K562 (cell line): ENCODE results near the gene RPS2. TPM values are rescaled to one million over a fixed set of nuclear protein-coding genes. Genes with fewer than 3 reads are reported as not detected.

Source experiments
- FIP1L1 ChIP-seq: fragments of 200-400 bp; formaldehyde crosslinking; IDR thresholded peaks from 2 replicates; pipeline ENCODE4 v1.6.1; 2018; ENCODE audit warnings: mild to moderate bottlenecking, low read depth, low read length; ENCODE audit not compliant: poor library complexity, severe bottlenecking
- HEY1 ChIP-seq: fragments of 250-450 bp; sonication (Bioruptor Pico); IDR thresholded peaks from 2 replicates; pipeline ENCODE4 v1.5.0; 2020; ENCODE audit warnings: mild to moderate bottlenecking, moderate library complexity, borderline replicate concordance
- KLF1 ChIP-seq: fragments of 450-650 bp; IDR thresholded peaks from 2 replicates; pipeline ENCODE4 v1.6.1; 2016; ENCODE audit warnings: missing genetic modification characterization, missing compliant biosample characterization
- SMAD1 ChIP-seq: fragments of 150-350 bp; IDR thresholded peaks from 2 replicates; pipeline ENCODE4 v1.6.1; 2014; ENCODE audit warnings: low read length, low read depth; ENCODE audit not compliant: partially characterized antibody
- THRAP3 ChIP-seq: fragments of 450-650 bp; IDR thresholded peaks from 2 replicates; pipeline ENCODE4 v1.6.1; 2016; ENCODE audit warnings: mild to moderate bottlenecking, inconsistent platforms, borderline replicate concordance
- XRCC4 ChIP-seq: IDR thresholded peaks from one replicate; pipeline ENCODE4 v1.6.1; 2011; ENCODE audit not compliant: insufficient read depth, insufficient read length; ENCODE audit errors: extremely low read depth
- YBX1 ChIP-seq: fragments of 450-650 bp; IDR thresholded peaks from 2 replicates; pipeline ENCODE4 v1.7.1; 2016; ENCODE audit warnings: mild to moderate bottlenecking
- ZEB2 ChIP-seq: fragments of 450-650 bp; IDR thresholded peaks from 2 replicates; pipeline ENCODE4 v1.6.1; 2016
- ZKSCAN1 ChIP-seq: fragments of 150-350 bp; IDR thresholded peaks from 2 replicates; pipeline ENCODE4 v1.6.1; 2016; ENCODE audit warnings: low read depth, low read length
- ZNF263 ChIP-seq: sonication (generic); formaldehyde crosslinking; IDR thresholded peaks from 2 replicates; pipeline ENCODE4 v1.8.0; 2022; ENCODE audit warnings: mild to moderate bottlenecking, missing genetic modification reagents, borderline replicate concordance
- ZNF445 ChIP-seq: fragments of 250-450 bp; sonication (Bioruptor Pico); IDR thresholded peaks from 2 replicates; pipeline ENCODE4 v1.4.0; 2020; ENCODE audit warnings: low read depth, mild to moderate bottlenecking, moderate library complexity
- polyA plus RNA-seq, 8 experiments: library from polyadenylated mRNA; depleted of rRNA in 4 of 8; stranded (reverse) in 5 of 8; unstranded in 3 of 8; fragments of >200 nt; fragmentation: Nextera tagmentation in 2 of 8; fragmentation: Illumina TruSeq in 1 of 8; extraction: Ambion mirVana in 2 of 8; extraction: Trizol in 1 of 8; gene quantifications; 2 replicates each; pipeline versions ENCODE4 v1.2.1 to v1.2.3, GENCODE V29; 2011 to 2014; ENCODE audit warnings: inconsistent platforms in 1 of 8, missing spikeins in 1 of 8
- total RNA-seq, 7 experiments: library from RNA; depleted of rRNA in 6 of 7; stranded (reverse); fragments of >200 nt in 6 of 7; fragmentation: Illumina TruSeq in 2 of 7; extraction: Trizol in 2 of 7; gene quantifications; 2 replicates each; pipeline versions ENCODE4 v1.2.1 to v1.2.3, GENCODE V29; 2011 to 2021; ENCODE audit warnings: low replicate concordance in 1 of 7
- TF ChIP-seq, protein P1 (sequence below), 3 experiments: IDR thresholded peaks in 2 of 3; conservative IDR thresholded peaks in 1 of 3; 2 replicates each; pipeline ENCODE4 v1.5.1; 2011 to 2012; ENCODE audit warnings: low read length in 3 of 3, mild to moderate bottlenecking in 3 of 3, control low read depth in 2 of 3, improper control_type of control experiment in 1 of 3, inconsistent platforms in 1 of 3, low read depth in 1 of 3, mixed read lengths in 1 of 3, moderate library complexity in 1 of 3; ENCODE audit not compliant: insufficient read depth in 2 of 3
- TF ChIP-seq, protein P2 (sequence below): fragments of 450-650 bp; conservative IDR thresholded peaks from 2 replicates; pipeline ENCODE4 v1.6.1; 2016; ENCODE audit warnings: missing genetic modification characterization, low read depth, mild to moderate bottlenecking, control low read depth, missing compliant biosample characterization
- TF ChIP-seq, protein P3 (sequence below): fragments of 450-650 bp; IDR thresholded peaks from 2 replicates; pipeline ENCODE4 v1.6.1; 2016; ENCODE audit warnings: mild to moderate bottlenecking, moderate library complexity

RPS2 gene
- total and polyA plus RNA-seq, 9 of the 15 experiments (the other 6 are each of a cell fraction or from before 2014, with no cell fraction given): 834 to 4,794 (median 3,793) TPM

DNA sequence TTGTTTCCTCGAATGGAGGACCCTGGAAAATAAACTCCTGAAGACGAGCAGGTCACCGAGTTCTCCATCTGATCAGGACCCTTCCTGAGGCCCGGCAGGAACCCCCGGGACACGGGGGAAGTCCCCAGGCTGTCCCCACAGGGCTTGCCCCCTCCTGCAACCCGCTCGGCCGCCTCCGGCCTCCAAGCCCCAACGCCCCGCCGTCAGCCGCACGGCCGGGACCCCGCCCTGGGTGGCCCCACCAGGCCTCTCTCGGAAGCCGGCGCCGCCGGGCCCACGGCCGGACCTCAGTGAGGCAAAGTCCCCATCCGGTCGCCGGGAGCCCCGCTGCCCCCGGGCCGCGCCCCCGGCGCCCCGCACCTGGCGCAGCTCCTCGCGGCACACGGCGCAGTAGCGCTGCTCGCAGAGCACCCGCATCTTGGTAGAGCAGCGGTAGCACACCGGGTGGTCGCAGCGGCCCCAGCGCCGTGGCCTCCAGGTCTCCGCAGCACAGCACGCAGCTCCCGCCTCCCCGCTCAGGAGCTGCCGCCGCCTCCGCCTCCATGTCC, 44.6 kb upstream of the RPS2 start (continued):
- TF ChIP-seq, protein P1, sequence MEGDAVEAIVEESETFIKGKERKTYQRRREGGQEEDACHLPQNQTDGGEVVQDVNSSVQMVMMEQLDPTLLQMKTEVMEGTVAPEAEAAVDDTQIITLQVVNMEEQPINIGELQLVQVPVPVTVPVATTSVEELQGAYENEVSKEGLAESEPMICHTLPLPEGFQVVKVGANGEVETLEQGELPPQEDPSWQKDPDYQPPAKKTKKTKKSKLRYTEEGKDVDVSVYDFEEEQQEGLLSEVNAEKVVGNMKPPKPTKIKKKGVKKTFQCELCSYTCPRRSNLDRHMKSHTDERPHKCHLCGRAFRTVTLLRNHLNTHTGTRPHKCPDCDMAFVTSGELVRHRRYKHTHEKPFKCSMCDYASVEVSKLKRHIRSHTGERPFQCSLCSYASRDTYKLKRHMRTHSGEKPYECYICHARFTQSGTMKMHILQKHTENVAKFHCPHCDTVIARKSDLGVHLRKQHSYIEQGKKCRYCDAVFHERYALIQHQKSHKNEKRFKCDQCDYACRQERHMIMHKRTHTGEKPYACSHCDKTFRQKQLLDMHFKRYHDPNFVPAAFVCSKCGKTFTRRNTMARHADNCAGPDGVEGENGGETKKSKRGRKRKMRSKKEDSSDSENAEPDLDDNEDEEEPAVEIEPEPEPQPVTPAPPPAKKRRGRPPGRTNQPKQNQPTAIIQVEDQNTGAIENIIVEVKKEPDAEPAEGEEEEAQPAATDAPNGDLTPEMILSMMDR (IDR thresholded peaks at IDR 0.05 in 2 of 3, conservative IDR thresholded peaks at IDR 0.05 in 1 of 3; ENCODE audit: insufficient read depth in 2 of 3, low read depth in 1 of 3, low read length in 3 of 3): no peak
- no peak for TF ChIP-seq XRCC4
- TF ChIP-seq HEY1 (CRISPR knock-in tag): no peak
- no peak for TF ChIP-seq ZKSCAN1
- TF ChIP-seq THRAP3: no peak
- no peak for TF ChIP-seq ZNF445 (CRISPR knock-in tag)
- TF ChIP-seq SMAD1: no peak
- TF ChIP-seq, protein P2, sequence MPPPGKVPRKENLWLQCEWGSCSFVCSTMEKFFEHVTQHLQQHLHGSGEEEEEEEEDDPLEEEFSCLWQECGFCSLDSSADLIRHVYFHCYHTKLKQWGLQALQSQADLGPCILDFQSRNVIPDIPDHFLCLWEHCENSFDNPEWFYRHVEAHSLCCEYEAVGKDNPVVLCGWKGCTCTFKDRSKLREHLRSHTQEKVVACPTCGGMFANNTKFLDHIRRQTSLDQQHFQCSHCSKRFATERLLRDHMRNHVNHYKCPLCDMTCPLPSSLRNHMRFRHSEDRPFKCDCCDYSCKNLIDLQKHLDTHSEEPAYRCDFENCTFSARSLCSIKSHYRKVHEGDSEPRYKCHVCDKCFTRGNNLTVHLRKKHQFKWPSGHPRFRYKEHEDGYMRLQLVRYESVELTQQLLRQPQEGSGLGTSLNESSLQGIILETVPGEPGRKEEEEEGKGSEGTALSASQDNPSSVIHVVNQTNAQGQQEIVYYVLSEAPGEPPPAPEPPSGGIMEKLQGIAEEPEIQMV: no peak
- TF ChIP-seq FIP1L1: no peak
- TF ChIP-seq ZNF263 (CRISPR knock-in tag): 0 out of 2 replicates have a peak, but pooled peaks have one; percentile 44
- no peak for TF ChIP-seq KLF1
- TF ChIP-seq YBX1: no peak
- TF ChIP-seq, protein P3, sequence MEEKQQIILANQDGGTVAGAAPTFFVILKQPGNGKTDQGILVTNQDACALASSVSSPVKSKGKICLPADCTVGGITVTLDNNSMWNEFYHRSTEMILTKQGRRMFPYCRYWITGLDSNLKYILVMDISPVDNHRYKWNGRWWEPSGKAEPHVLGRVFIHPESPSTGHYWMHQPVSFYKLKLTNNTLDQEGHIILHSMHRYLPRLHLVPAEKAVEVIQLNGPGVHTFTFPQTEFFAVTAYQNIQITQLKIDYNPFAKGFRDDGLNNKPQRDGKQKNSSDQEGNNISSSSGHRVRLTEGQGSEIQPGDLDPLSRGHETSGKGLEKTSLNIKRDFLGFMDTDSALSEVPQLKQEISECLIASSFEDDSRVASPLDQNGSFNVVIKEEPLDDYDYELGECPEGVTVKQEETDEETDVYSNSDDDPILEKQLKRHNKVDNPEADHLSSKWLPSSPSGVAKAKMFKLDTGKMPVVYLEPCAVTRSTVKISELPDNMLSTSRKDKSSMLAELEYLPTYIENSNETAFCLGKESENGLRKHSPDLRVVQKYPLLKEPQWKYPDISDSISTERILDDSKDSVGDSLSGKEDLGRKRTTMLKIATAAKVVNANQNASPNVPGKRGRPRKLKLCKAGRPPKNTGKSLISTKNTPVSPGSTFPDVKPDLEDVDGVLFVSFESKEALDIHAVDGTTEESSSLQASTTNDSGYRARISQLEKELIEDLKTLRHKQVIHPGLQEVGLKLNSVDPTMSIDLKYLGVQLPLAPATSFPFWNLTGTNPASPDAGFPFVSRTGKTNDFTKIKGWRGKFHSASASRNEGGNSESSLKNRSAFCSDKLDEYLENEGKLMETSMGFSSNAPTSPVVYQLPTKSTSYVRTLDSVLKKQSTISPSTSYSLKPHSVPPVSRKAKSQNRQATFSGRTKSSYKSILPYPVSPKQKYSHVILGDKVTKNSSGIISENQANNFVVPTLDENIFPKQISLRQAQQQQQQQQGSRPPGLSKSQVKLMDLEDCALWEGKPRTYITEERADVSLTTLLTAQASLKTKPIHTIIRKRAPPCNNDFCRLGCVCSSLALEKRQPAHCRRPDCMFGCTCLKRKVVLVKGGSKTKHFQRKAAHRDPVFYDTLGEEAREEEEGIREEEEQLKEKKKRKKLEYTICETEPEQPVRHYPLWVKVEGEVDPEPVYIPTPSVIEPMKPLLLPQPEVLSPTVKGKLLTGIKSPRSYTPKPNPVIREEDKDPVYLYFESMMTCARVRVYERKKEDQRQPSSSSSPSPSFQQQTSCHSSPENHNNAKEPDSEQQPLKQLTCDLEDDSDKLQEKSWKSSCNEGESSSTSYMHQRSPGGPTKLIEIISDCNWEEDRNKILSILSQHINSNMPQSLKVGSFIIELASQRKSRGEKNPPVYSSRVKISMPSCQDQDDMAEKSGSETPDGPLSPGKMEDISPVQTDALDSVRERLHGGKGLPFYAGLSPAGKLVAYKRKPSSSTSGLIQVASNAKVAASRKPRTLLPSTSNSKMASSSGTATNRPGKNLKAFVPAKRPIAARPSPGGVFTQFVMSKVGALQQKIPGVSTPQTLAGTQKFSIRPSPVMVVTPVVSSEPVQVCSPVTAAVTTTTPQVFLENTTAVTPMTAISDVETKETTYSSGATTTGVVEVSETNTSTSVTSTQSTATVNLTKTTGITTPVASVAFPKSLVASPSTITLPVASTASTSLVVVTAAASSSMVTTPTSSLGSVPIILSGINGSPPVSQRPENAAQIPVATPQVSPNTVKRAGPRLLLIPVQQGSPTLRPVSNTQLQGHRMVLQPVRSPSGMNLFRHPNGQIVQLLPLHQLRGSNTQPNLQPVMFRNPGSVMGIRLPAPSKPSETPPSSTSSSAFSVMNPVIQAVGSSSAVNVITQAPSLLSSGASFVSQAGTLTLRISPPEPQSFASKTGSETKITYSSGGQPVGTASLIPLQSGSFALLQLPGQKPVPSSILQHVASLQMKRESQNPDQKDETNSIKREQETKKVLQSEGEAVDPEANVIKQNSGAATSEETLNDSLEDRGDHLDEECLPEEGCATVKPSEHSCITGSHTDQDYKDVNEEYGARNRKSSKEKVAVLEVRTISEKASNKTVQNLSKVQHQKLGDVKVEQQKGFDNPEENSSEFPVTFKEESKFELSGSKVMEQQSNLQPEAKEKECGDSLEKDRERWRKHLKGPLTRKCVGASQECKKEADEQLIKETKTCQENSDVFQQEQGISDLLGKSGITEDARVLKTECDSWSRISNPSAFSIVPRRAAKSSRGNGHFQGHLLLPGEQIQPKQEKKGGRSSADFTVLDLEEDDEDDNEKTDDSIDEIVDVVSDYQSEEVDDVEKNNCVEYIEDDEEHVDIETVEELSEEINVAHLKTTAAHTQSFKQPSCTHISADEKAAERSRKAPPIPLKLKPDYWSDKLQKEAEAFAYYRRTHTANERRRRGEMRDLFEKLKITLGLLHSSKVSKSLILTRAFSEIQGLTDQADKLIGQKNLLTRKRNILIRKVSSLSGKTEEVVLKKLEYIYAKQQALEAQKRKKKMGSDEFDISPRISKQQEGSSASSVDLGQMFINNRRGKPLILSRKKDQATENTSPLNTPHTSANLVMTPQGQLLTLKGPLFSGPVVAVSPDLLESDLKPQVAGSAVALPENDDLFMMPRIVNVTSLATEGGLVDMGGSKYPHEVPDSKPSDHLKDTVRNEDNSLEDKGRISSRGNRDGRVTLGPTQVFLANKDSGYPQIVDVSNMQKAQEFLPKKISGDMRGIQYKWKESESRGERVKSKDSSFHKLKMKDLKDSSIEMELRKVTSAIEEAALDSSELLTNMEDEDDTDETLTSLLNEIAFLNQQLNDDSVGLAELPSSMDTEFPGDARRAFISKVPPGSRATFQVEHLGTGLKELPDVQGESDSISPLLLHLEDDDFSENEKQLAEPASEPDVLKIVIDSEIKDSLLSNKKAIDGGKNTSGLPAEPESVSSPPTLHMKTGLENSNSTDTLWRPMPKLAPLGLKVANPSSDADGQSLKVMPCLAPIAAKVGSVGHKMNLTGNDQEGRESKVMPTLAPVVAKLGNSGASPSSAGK: no peak; the same call in 1 of the 2 replicates
- TF ChIP-seq ZEB2: no peak
